ENCODE measurements around the gene EVX2. TPM values are rescaled to one million over a fixed set of nuclear protein-coding genes. Genes with fewer than 3 reads are reported as not detected.

The EVX2 gene
- total RNA-seq, 1 donor from 2014 or later: not detected

DNA sequence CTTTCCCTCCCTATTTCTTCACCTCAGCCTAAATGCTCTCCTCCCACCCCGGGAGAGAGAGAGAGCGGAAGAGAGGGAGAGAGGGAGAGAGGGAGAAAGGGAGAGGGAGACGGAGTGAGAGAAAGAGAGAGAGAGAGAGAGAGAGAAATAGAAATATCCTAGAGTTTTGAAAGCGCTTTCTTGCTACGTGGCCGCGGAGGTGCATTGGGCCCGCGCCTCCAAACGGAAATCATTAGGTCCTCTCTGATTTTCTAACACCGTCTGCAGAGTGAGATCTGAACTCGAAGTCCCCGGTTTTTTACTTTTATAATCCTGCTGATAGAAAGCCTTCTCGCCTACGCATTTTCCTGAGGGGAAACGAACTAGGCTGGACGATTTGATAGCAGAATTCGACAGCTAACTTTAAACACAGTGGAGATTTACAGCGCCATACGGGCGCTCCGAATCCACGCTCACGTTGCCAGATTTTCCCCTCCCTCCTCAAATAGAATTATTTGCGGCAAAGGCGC is 903 bp upstream of the EVX2 start:
- no peak overlapping the region for H3K27ac Mint-ChIP-seq
- DNase-seq (ENCODE audit: low spot score, unreplicated experiment): no peak
- TF ChIP-seq, protein P1, sequence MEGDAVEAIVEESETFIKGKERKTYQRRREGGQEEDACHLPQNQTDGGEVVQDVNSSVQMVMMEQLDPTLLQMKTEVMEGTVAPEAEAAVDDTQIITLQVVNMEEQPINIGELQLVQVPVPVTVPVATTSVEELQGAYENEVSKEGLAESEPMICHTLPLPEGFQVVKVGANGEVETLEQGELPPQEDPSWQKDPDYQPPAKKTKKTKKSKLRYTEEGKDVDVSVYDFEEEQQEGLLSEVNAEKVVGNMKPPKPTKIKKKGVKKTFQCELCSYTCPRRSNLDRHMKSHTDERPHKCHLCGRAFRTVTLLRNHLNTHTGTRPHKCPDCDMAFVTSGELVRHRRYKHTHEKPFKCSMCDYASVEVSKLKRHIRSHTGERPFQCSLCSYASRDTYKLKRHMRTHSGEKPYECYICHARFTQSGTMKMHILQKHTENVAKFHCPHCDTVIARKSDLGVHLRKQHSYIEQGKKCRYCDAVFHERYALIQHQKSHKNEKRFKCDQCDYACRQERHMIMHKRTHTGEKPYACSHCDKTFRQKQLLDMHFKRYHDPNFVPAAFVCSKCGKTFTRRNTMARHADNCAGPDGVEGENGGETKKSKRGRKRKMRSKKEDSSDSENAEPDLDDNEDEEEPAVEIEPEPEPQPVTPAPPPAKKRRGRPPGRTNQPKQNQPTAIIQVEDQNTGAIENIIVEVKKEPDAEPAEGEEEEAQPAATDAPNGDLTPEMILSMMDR (IDR thresholded peaks at IDR 0.05; ENCODE audit: unreplicated experiment): no peak
- H3K4me1 Mint-ChIP-seq (ENCODE audit: low read depth): peaks cover 5% of the 10 kb centered on the region
- H3K4me3 Mint-ChIP-seq (ENCODE audit: low read depth): no peak overlapping the region
- H3K9me3 Mint-ChIP-seq (ENCODE audit: low read depth): no peaks in the 10 kb centered on the region
- H3K27me3 Mint-ChIP-seq: peaks cover 93% of the 10 kb centered on the region
- H3K36me3 Mint-ChIP-seq (ENCODE audit: insufficient read depth): no peaks in the 10 kb centered on the region

GRCh38 chr2:176082824-176083751 is 674 bp downstream of the EVX2 start:
- no peak for DNase-seq (ENCODE audit: low spot score, unreplicated experiment)
- H3K27me3 Mint-ChIP-seq: peaks cover 93% of the 10 kb centered on the region
- no peaks in the 10 kb centered on the region for H3K36me3 Mint-ChIP-seq (ENCODE audit: insufficient read depth)
- H3K27ac Mint-ChIP-seq: peak overlapping the region; percentile 57
- H3K4me3 Mint-ChIP-seq (ENCODE audit: low read depth): peak overlapping the region; percentile 26
- H3K9me3 Mint-ChIP-seq (ENCODE audit: low read depth): no peaks in the 10 kb centered on the region
- peaks cover 5% of the 10 kb centered on the region for H3K4me1 Mint-ChIP-seq (ENCODE audit: low read depth)
- TF ChIP-seq, protein P1 (IDR thresholded peaks at IDR 0.05; ENCODE audit: unreplicated experiment): no peak

DNA sequence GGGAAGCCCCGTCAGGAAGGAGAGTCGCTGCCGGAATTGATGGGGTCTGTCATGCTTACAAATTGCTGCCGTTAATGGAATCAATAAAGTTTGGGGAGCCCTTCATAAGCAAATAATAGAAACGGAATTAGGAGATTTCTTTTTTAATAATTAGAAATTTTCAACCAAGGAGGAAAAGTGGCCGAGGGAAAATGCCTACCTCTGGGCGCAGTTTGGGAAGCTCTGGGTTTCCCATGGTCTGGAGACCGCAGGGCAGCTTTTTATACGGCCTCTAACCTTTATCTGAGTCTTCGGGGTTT is 1.3 kb downstream of the EVX2 start:
- no peak for DNase-seq (ENCODE audit: low spot score, unreplicated experiment)
- no peaks in the 10 kb centered on the region for H3K36me3 Mint-ChIP-seq (ENCODE audit: insufficient read depth)
- no peak overlapping the region for H3K4me3 Mint-ChIP-seq (ENCODE audit: low read depth)
- no peaks in the 10 kb centered on the region for H3K9me3 Mint-ChIP-seq (ENCODE audit: low read depth)
- H3K27me3 Mint-ChIP-seq: peaks cover 89% of the 10 kb centered on the region
- H3K27ac Mint-ChIP-seq: no peak overlapping the region
- H3K4me1 Mint-ChIP-seq (ENCODE audit: low read depth): peaks cover 5% of the 10 kb centered on the region
- TF ChIP-seq, protein P1 (IDR thresholded peaks at IDR 0.05; ENCODE audit: unreplicated experiment): no peak

DNA sequence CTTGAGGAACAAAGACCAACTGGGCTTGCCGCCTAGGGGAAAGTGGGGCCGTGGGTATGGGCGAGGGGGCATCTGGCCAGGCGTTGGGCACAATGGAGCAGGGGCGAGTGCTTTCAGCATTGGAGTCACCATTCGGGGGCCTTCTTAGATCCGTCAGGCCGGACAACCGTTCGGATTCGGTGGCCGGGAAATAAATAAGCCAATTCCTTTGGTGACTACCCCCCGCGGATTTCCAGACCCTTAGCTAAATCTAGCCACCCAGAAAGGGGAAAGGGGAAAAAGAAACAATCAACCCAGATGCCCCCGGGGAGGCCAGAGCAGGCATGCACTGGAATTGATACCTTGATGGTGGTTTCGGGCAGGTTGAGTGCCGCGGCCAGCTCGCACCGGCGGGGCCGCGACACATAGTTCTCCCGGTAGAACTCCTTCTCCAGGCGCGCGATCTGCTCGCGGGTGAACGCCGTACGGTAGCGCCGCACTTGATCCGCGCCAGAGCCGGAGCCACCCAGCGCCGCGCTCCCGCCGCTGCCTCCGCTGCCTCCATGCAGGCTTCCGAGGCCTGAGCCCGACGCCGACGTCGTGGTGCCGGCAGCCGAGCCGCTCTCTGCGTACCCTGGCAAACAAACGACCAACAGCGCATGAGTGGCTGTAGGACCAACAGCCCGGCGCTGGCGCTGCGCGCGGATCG is 1.8 kb downstream of the EVX2 start:
- TF ChIP-seq, protein P1 (IDR thresholded peaks at IDR 0.05; ENCODE audit: unreplicated experiment): no peak
- DNase-seq (ENCODE audit: low spot score, unreplicated experiment): no peak
- Mint-ChIP-seq H3K4me1 (ENCODE audit: low read depth) (peaks cover 5% of the 10 kb centered on the region), H3K27ac (no peak overlapping the region), H3K9me3 (ENCODE audit: low read depth) (no peaks in the 10 kb centered on the region), H3K27me3 (peaks cover 89% of the 10 kb centered on the region), H3K4me3 (ENCODE audit: low read depth) (no peak overlapping the region), H3K36me3 (ENCODE audit: insufficient read depth) (no peaks in the 10 kb centered on the region)

GRCh38 chr2:176081376-176081836 is 2.4 kb downstream of the EVX2 start:
- H3K36me3 Mint-ChIP-seq (ENCODE audit: insufficient read depth): no peaks in the 10 kb centered on the region
- DNase-seq (ENCODE audit: low spot score, unreplicated experiment): no peak
- H3K27ac Mint-ChIP-seq: no peak overlapping the region
- H3K4me3 Mint-ChIP-seq (ENCODE audit: low read depth): peak overlapping the region; percentile 29
- peaks cover 89% of the 10 kb centered on the region for H3K27me3 Mint-ChIP-seq
- H3K4me1 Mint-ChIP-seq (ENCODE audit: low read depth): peaks cover 5% of the 10 kb centered on the region
- H3K9me3 Mint-ChIP-seq (ENCODE audit: low read depth): no peaks in the 10 kb centered on the region
- TF ChIP-seq, protein P1 (IDR thresholded peaks at IDR 0.05; ENCODE audit: unreplicated experiment): no peak

Data from progenitor cell of endocrine pancreas (in vitro differentiated cells).